Smooth muscle cell (in vitro differentiated cells): ENCODE measurements around the gene MTA3. TPM values are rescaled to one million over a fixed set of nuclear protein-coding genes. Genes with fewer than 3 reads are reported as not detected.
A peak's percentile ranks its signal among the peaks of the same experiment; 100 is the strongest.

Experiments used
- DNase-seq: peaks from one replicate; lab custom pipeline; 2025; ENCODE audit not compliant: unreplicated experiment; lab: John Stamatoyannopoulos, UW
- H2AFZ ChIP-seq: fragments of 200-600 bp; sonication (generic); 2 replicates; pipeline ENCODE4 v1.6.0; 2016; ENCODE audit warnings: antibody characterized with exemption, low read depth, mild to moderate bottlenecking
- H3F3A ChIP-seq: fragments of 200-600 bp; sonication (generic); 2 replicates; pipeline ENCODE4 v1.6.0; 2017; ENCODE audit warnings: antibody characterized with exemption, low read depth
- H3K27ac ChIP-seq: fragments of 200-600 bp; sonication (generic); 2 replicates; pipeline ENCODE4 v1.5.1; 2016; ENCODE audit warnings: low read depth, mild to moderate bottlenecking
- H3K27me3 ChIP-seq: fragments of 200-600 bp; sonication (generic); 2 replicates; pipeline ENCODE4 v1.6.1; 2016; ENCODE audit warnings: low read depth, mild to moderate bottlenecking
- H3K36me3 ChIP-seq: fragments of 200-600 bp; sonication (generic); 2 replicates; pipeline ENCODE4 v1.5.1; 2016; ENCODE audit warnings: low read depth
- H3K4me1 ChIP-seq: fragments of 200-600 bp; sonication (generic); 2 replicates; pipeline ENCODE4 v1.5.1; 2016; ENCODE audit warnings: low read depth
- H3K4me2 ChIP-seq: fragments of 200-600 bp; sonication (generic); 2 replicates; pipeline ENCODE4 v1.6.0; 2016; ENCODE audit warnings: mild to moderate bottlenecking
- H3K4me3 ChIP-seq: fragments of 200-600 bp; sonication (generic); 2 replicates; pipeline ENCODE4 v1.5.1; 2016; ENCODE audit warnings: mild to moderate bottlenecking
- H3K79me2 ChIP-seq: fragments of 200-600 bp; sonication (generic); 2 replicates; pipeline ENCODE4 v1.6.0; 2016; ENCODE audit warnings: low read depth, mild to moderate bottlenecking
- H3K9ac ChIP-seq: fragments of 200-600 bp; sonication (generic); 2 replicates; pipeline ENCODE4 v1.6.0; 2016; ENCODE audit warnings: low read depth
- H3K9me3 ChIP-seq: fragments of 200-600 bp; sonication (generic); replicated peaks from 2 replicates; pipeline ENCODE4 v1.5.1; 2016; ENCODE audit warnings: low read depth
- H4K20me1 ChIP-seq: fragments of 200-600 bp; sonication (generic); 2 replicates; pipeline ENCODE4 v1.6.0; 2016; ENCODE audit warnings: low read depth
- WGBS: methylation state at CpG from one replicate; pipeline ENCODE4 v1.1.7; 2016; ENCODE audit warnings: low lambda C conversion rate; 5-methylcytosine and 5-hydroxymethylcytosine counted together
- polyA plus RNA-seq: library from polyadenylated mRNA; unstranded; fragments of >200 nt; fragmentation: Nextera tagmentation; extraction: Ambion mirVana; gene quantifications from 2 replicates; pipeline ENCODE4 v1.2.1, GENCODE V29; 2016
- total RNA-seq: library from RNA; depleted of rRNA; stranded (reverse); fragments of >200 nt; gene quantifications from 2 replicates; pipeline ENCODE4 v1.2.3, GENCODE V29; 2014
- TF ChIP-seq, protein P1 (sequence below): fragments of 200-600 bp; sonication (generic); IDR thresholded peaks from 2 replicates; pipeline ENCODE4 v1.5.1; 2017; ENCODE audit warnings: borderline replicate concordance, mild to moderate bottlenecking, antibody characterized with exemption; ENCODE audit not compliant: insufficient read depth, poor library complexity, severe bottlenecking

Gene MTA3
- total and polyA plus RNA-seq, 2 experiments from 2014 or later = 27.5 to 29.8 TPM

DNA sequence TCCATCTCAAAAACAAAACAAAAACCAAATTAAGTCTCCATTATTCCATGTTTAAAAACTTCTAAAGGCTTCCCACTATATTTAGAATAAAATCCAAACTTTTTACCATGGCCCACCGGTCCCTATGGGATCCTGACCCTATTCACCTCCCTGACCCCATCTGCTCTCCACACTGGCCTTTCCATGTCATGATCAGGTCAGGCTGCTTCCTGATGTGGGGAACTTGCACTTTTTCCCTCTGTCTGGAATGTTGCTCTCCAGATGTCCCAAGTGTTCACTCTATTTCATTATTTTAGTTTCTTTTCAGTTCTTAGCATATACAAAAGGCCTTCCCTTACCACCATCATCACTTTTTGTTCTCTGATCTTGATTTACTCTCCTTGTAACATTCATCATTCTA is 7.5 kb upstream of the MTA3 start:
- H3F3A ChIP-seq = no peaks in the 10 kb centered on the region
- no peak overlapping the region for H2AFZ ChIP-seq
- TF ChIP-seq, protein P1, sequence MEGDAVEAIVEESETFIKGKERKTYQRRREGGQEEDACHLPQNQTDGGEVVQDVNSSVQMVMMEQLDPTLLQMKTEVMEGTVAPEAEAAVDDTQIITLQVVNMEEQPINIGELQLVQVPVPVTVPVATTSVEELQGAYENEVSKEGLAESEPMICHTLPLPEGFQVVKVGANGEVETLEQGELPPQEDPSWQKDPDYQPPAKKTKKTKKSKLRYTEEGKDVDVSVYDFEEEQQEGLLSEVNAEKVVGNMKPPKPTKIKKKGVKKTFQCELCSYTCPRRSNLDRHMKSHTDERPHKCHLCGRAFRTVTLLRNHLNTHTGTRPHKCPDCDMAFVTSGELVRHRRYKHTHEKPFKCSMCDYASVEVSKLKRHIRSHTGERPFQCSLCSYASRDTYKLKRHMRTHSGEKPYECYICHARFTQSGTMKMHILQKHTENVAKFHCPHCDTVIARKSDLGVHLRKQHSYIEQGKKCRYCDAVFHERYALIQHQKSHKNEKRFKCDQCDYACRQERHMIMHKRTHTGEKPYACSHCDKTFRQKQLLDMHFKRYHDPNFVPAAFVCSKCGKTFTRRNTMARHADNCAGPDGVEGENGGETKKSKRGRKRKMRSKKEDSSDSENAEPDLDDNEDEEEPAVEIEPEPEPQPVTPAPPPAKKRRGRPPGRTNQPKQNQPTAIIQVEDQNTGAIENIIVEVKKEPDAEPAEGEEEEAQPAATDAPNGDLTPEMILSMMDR = no peak
- no peaks in the 10 kb centered on the region for H4K20me1 ChIP-seq
- no peak for DNase-seq
- 92% methylated on average over 1 of the region's 1 CpG for WGBS
- H3K4me2 ChIP-seq = no peak overlapping the region
- no peaks in the 10 kb centered on the region for H3K9me3 ChIP-seq
- H3K27ac ChIP-seq = no peak overlapping the region
- H3K79me2 ChIP-seq = no peaks in the 10 kb centered on the region
- no peak overlapping the region for H3K4me3 ChIP-seq
- H3K4me1 ChIP-seq = no peaks in the 10 kb centered on the region
- H3K9ac ChIP-seq = no peak overlapping the region
- no peaks in the 10 kb centered on the region for H3K36me3 ChIP-seq
- H3K27me3 ChIP-seq = no peaks in the 10 kb centered on the region

DNA sequence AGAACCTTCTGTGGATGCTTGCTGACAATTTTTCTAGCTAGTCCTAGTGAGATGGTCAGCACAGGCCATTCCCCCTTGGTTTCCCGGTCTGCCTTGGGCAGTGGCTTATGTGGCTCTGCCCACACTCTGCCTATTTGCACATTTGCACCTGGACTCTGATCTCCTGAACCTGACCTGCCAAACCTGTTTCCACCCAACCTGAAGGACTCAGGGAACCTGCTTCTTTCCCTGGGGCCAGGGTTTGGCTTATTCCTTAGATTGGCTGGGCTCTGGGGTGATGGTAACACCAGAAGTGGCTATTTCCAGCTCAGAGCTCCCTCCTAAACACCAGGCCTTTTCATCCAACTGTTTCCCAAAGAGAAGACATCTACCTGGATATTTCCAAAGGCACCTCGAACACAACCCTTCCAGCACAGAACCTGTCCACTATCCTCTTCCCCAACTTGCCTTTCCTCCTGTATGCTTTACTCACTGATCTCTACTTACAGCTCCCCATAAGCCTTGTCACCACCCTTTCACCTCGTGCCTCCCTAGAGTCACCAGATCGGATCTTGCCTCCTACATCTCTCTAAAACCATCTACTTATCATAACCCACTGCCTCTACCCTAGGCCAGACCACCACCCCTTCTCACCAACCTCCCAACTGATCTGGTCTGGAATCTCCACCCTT is 5.8 kb upstream of the MTA3 start:
- TF ChIP-seq, protein P1 = no peak
- Histone ChIP-seq H2AFZ (no peak overlapping the region), H3K27ac (no peak overlapping the region), H3K9me3 (no peaks in the 10 kb centered on the region), H4K20me1 (no peaks in the 10 kb centered on the region), H3K79me2 (no peaks in the 10 kb centered on the region), H3K4me2 (no peak overlapping the region), H3K4me1 (peaks cover 2% of the 10 kb centered on the region), H3F3A (peaks cover 7% of the 10 kb centered on the region), H3K9ac (no peak overlapping the region), H3K27me3 (no peaks in the 10 kb centered on the region), H3K4me3 (no peak overlapping the region), H3K36me3 (no peaks in the 10 kb centered on the region)
- no peak for DNase-seq
- WGBS = 90% methylated on average over 4 of the region's 4 CpGs

DNA sequence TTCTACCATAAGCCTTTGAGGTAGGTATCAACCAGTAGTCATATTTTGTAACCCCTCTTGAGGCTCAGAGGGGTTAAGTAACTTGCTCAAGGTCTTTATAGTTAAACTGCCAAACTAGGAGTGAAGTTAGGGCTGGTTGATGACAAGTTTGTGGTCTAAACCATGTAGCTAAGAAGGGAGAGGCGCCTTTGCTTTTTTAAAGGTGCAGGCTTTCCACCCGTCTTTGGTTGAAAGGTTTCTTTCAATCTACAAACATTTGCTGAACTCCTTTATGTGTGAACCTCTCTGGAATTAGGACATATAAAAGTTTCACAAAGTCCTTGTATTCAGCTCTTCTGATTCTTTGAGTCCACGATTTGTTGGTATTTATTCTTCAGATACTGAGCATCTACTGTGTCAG is 2.4 kb upstream of the MTA3 start:
- H3K36me3 ChIP-seq = no peaks in the 10 kb centered on the region
- no peak for DNase-seq
- H3K9ac ChIP-seq = no peak overlapping the region
- no peak overlapping the region for H2AFZ ChIP-seq
- H3K4me2 ChIP-seq = no peak overlapping the region
- H3F3A ChIP-seq = peaks cover 7% of the 10 kb centered on the region
- no peaks in the 10 kb centered on the region for H4K20me1 ChIP-seq
- peak overlapping the region; percentile 7 for H3K27ac ChIP-seq
- H3K4me3 ChIP-seq = no peak overlapping the region
- no peaks in the 10 kb centered on the region for H3K27me3 ChIP-seq
- peaks cover 18% of the 10 kb centered on the region for H3K4me1 ChIP-seq
- peaks cover 15% of the 10 kb centered on the region for H3K79me2 ChIP-seq
- TF ChIP-seq, protein P1 = no peak
- H3K9me3 ChIP-seq = no peaks in the 10 kb centered on the region
- WGBS = 93% methylated on average over 3 of the region's 3 CpGs

DNA sequence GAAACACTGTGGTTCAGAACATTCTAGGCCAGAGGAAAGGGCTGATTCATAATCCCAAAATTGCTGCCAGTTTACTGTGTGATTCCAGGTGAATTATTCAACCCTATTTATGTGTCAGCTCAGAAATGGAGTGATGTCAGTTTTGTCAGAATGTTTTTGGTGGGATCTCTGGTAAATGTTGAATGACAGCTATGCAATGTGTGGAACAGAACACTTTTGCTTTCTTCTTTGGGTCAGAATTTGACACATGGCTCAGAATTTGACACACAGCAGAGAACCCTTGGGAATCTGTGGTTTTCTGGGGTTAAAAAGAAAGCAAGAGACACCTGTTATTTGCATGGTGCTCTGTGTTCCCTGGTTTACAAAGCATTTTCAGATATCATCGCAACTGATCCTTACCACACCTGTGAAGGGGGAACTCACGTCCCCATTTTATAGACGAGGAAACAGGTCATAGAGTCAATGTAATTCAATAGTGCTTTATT is 1.6 kb upstream of the MTA3 start:
- no peaks in the 10 kb centered on the region for H3K9me3 ChIP-seq
- WGBS = 66% methylated on average over 3 of the region's 3 CpGs
- H3K4me2 ChIP-seq = no peak overlapping the region
- H3K4me1 ChIP-seq = peaks cover 18% of the 10 kb centered on the region
- H3K4me3 ChIP-seq = no peak overlapping the region
- H2AFZ ChIP-seq = no peak overlapping the region
- H3F3A ChIP-seq = peaks cover 7% of the 10 kb centered on the region
- H3K36me3 ChIP-seq = no peaks in the 10 kb centered on the region
- H3K79me2 ChIP-seq = peaks cover 24% of the 10 kb centered on the region
- H4K20me1 ChIP-seq = no peaks in the 10 kb centered on the region
- DNase-seq = no peak
- no peak overlapping the region for H3K9ac ChIP-seq
- H3K27me3 ChIP-seq = no peaks in the 10 kb centered on the region
- TF ChIP-seq, protein P1 = no peak
- H3K27ac ChIP-seq = peak overlapping the region; percentile 7
